GM12878 (cell line): ENCODE results near the gene GLRA1. TPM values are rescaled to one million over a fixed set of nuclear protein-coding genes. Genes with fewer than 3 reads are reported as not detected.

ENCODE experiments used
- polyA plus RNA-seq, 11 experiments: library from polyadenylated mRNA; depleted of rRNA in 4 of 11; unstranded in 6 of 11; stranded (reverse) in 5 of 11; fragments of >200 nt; fragmentation: Nextera tagmentation in 4 of 11; fragmentation: Illumina TruSeq in 1 of 11; extraction: Ambion mirVana in 4 of 11; extraction: Trizol in 1 of 11; gene quantifications; 1 replicate in 1 of 11; 2 replicates in 10 of 11; pipeline versions ENCODE4 v1.2.1 to v1.2.3, GENCODE V29; 2011 to 2016; ENCODE audit warnings: inconsistent platforms in 2 of 11, missing spikeins in 2 of 11, low read depth in 1 of 11
- small RNA-seq: library from RNA; depleted of rRNA; stranded (forward); fragments of <200 nt; gene quantifications from one replicate; pipeline ENCODE3, GENCODE V24; 2014
- total RNA-seq, 4 experiments: library from RNA; depleted of rRNA in 3 of 4; stranded (reverse); fragments of >200 nt in 3 of 4; fragmentation: Illumina TruSeq in 1 of 4; extraction: Trizol in 1 of 4; gene quantifications; 2 replicates each; pipeline versions ENCODE4 v1.2.1 to v1.2.3, GENCODE V29; 2013 to 2021

The GLRA1 gene
- total and polyA plus RNA-seq, 10 of the 15 experiments (the other 5 are each of a cell fraction or from before 2014, with no cell fraction given): not detected

Small RNA genes lying within 50 kb of the gene (small RNA-seq; reads per million reads assigned to genes)
- gene RNA5SP198: not detected

Other genes starting within 250 kb of the GLRA1 start
- gene SPARC, start 237.9 kb downstream of the GLRA1 start, total RNA-seq (2014; rRNA removed): 49.3 and 52.9 TPM in 2 replicates
- 40.7 and 41.6 TPM in 2 replicates for gene SPARC, start 237.9 kb downstream of the GLRA1 start, total RNA-seq (2014; rRNA removed; fragmentation: Illumina TruSeq; extraction: Trizol)
- gene SPARC, start 237.9 kb downstream of the GLRA1 start, total RNA-seq (2021): 81.7 and 89.7 TPM in 2 replicates
- gene SPARC, start 237.9 kb downstream of the GLRA1 start, polyA plus RNA-seq (2011; rRNA removed): 21.3 and 29.6 TPM in 2 replicates
- 49.9 and 70.3 TPM in 2 replicates for gene SPARC, start 237.9 kb downstream of the GLRA1 start, polyA plus RNA-seq (2014; fragmentation: Illumina TruSeq; extraction: Trizol)
- gene SPARC, start 237.9 kb downstream of the GLRA1 start, polyA plus RNA-seq (2014; fragmentation: Nextera tagmentation; extraction: Ambion mirVana): 10 to 100 TPM; 42.9 to 62.5 TPM
- gene SPARC, start 237.9 kb downstream of the GLRA1 start, polyA plus RNA-seq (2014; rRNA removed): 51.5 and 62.0 TPM in 2 replicates
- 100 to 1,000 TPM; 141 to 154 TPM for gene SPARC, start 237.9 kb downstream of the GLRA1 start, polyA plus RNA-seq (2016; fragmentation: Nextera tagmentation; extraction: Ambion mirVana)
- 136 and 139 TPM in 2 replicates for gene ATOX1, start 166.2 kb downstream of the GLRA1 start, total RNA-seq (2014; rRNA removed)
- 130 and 139 TPM in 2 replicates for gene ATOX1, start 166.2 kb downstream of the GLRA1 start, total RNA-seq (2014; rRNA removed; fragmentation: Illumina TruSeq; extraction: Trizol)
- 140 and 158 TPM in 2 replicates for gene ATOX1, start 166.2 kb downstream of the GLRA1 start, total RNA-seq (2021)
- gene ATOX1, start 166.2 kb downstream of the GLRA1 start, polyA plus RNA-seq (2011; rRNA removed): 94.4 and 161 TPM in 2 replicates
- gene ATOX1, start 166.2 kb downstream of the GLRA1 start, polyA plus RNA-seq (2014; fragmentation: Illumina TruSeq; extraction: Trizol): 138 and 231 TPM in 2 replicates
- 100 to 1,000 TPM; 576 to 642 TPM for gene ATOX1, start 166.2 kb downstream of the GLRA1 start, polyA plus RNA-seq (2014; fragmentation: Nextera tagmentation; extraction: Ambion mirVana)
- 237 and 259 TPM in 2 replicates for gene ATOX1, start 166.2 kb downstream of the GLRA1 start, polyA plus RNA-seq (2014; rRNA removed)
- gene ATOX1, start 166.2 kb downstream of the GLRA1 start, polyA plus RNA-seq (2016; fragmentation: Nextera tagmentation; extraction: Ambion mirVana): 100 to 1,000 TPM; 377 to 419 TPM
- 137 and 148 TPM in 2 replicates for gene G3BP1, start 152.9 kb downstream of the GLRA1 start, total RNA-seq (2014; rRNA removed)
- gene G3BP1, start 152.9 kb downstream of the GLRA1 start, total RNA-seq (2014; rRNA removed; fragmentation: Illumina TruSeq; extraction: Trizol): 182 and 190 TPM in 2 replicates
- 255 and 269 TPM in 2 replicates for gene G3BP1, start 152.9 kb downstream of the GLRA1 start, total RNA-seq (2021)
- gene G3BP1, start 152.9 kb downstream of the GLRA1 start, polyA plus RNA-seq (2011; rRNA removed): 113 and 119 TPM in 2 replicates
- gene G3BP1, start 152.9 kb downstream of the GLRA1 start, polyA plus RNA-seq (2014; fragmentation: Illumina TruSeq; extraction: Trizol): 158 TPM in 2 replicates
- 10 to 100 TPM; 49.7 to 52.7 TPM for gene G3BP1, start 152.9 kb downstream of the GLRA1 start, polyA plus RNA-seq (2014; fragmentation: Nextera tagmentation; extraction: Ambion mirVana)
- gene G3BP1, start 152.9 kb downstream of the GLRA1 start, polyA plus RNA-seq (2014; rRNA removed): 86.7 and 87.0 TPM in 2 replicates
- 100 to 1,000 TPM; 416 to 438 TPM for gene G3BP1, start 152.9 kb downstream of the GLRA1 start, polyA plus RNA-seq (2016; fragmentation: Nextera tagmentation; extraction: Ambion mirVana)